ENCODE data around the gene PCDHGB5. TPM values are rescaled to one million over a fixed set of nuclear protein-coding genes. Genes with fewer than 3 reads are reported as not detected.

The PCDHGB5 gene
- total RNA-seq, 1 donor from 2014 or later = 3.7 TPM

DNA sequence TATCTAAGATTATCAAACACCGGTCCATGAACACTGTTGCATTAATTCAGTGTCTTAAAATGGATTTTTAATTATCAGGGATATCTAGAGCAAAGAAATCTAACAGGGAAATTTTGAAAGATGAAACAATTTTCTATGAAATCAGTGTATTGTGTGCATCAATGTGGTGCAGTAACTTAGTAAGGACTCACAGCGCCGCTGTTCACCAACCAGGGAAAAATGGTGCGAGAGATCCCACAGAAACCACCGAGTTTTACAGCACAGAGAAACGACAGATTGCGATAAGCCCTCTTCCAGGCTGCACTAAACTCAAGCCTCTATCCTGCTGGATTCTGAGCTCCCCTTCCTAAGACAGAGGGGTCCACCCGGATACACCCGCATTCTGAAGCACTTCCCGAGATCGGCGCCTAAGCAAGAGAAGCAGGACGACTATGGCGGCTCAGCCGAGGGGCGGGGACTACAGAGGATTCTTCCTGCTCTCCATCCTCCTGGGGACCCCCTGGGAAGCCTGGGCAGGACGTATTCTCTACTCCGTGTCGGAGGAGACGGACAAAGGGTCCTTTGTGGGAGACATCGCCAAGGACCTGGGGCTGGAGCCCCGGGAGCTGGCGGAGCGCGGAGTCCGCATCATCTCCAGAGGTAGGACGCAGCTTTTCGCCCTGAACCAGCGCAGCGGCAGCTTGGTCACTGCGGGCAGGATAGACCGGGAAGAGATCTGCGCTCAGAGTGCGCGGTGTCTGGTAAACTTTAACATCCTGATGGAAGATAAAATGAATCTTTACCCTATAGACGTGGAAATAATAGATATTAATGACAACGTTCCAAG, 15.1 kb upstream of the PCDHGB5 start, which contains the start of gene PCDHGA7:
Gene PCDHGA7 (plus strand): TSS at position 274 of the 826 bp plus-strand sequence. CDS start 158 bp downstream, at position 432.
- peaks cover 53% of the 10 kb centered on the region for H3K9me3 Mint-ChIP-seq

GRCh38 chr5:141383345-141383744, 14.4 kb upstream of the PCDHGB5 start:
- Histone ChIP-seq H3K4me3 (no peak overlapping the region), H3K36me3 (no peaks in the 10 kb centered on the region), H3K27me3 (no peaks in the 10 kb centered on the region), H3K4me1 (no peaks in the 10 kb centered on the region), H2AFZ (replicated peaks) (no peak overlapping the region), H3K27ac (no peak overlapping the region), H4K20me1 (ENCODE audit: low read depth) (no peaks in the 10 kb centered on the region), H3K4me2 (no peak overlapping the region), H3K9me3 (ENCODE audit: low read depth) (peaks cover 3% of the 10 kb centered on the region), H3K79me2 (ENCODE audit: low read depth) (no peaks in the 10 kb centered on the region), H3F3A (ENCODE audit: low read depth) (no peaks in the 10 kb centered on the region), H3K9ac (no peak overlapping the region)
- Mint-ChIP-seq H3K36me3 (peaks cover under 1% of the 10 kb centered on the region), H3K27ac (no peak overlapping the region), H3K9me3 (peaks cover 56% of the 10 kb centered on the region), H3K27me3 (ENCODE audit: insufficient read depth, low read depth) (peaks cover 4% of the 10 kb centered on the region), H3K4me1 (no peaks in the 10 kb centered on the region), H3K4me3 (no peak overlapping the region)
- no peak for TF ChIP-seq EZH2phosphoT487 (IDR thresholded peaks at IDR 0.05)
- no peak for TF ChIP-seq EZH2 (IDR thresholded peaks at IDR 0.05)
- TF ChIP-seq CTCF (IDR thresholded peaks at IDR 0.05) = no peak
- no peak for DNase-seq (ENCODE audit: low spot score)

More for the DNA sequence above, 15.1 kb upstream of the PCDHGB5 start, which contains the start of gene PCDHGA7:
- no peak for DNase-seq (ENCODE audit: low spot score)
- Histone ChIP-seq H3K79me2 (ENCODE audit: low read depth) (no peaks in the 10 kb centered on the region), H3K9ac (no peak within 1 kb of the TSS), H3F3A (ENCODE audit: low read depth) (no peaks in the 10 kb centered on the region), H3K36me3 (no peaks in the 10 kb centered on the region), H4K20me1 (ENCODE audit: low read depth) (no peaks in the 10 kb centered on the region), H3K4me2 (no peak within 1 kb of the TSS), H3K27ac (no peak within 1 kb of the TSS), H3K4me3 (no peak within 1 kb of the TSS), H3K27me3 (no peaks in the 10 kb centered on the region), H3K9me3 (ENCODE audit: low read depth) (peaks cover 3% of the 10 kb centered on the region), H2AFZ (replicated peaks) (no peak within 1 kb of the TSS), H3K4me1 (no peaks in the 10 kb centered on the region)
- H3K27me3 Mint-ChIP-seq (ENCODE audit: insufficient read depth, low read depth) = peaks cover 5% of the 10 kb centered on the region
- H3K27ac Mint-ChIP-seq = no peak within 1 kb of the TSS
- H3K4me3 Mint-ChIP-seq = no peak within 1 kb of the TSS
- TF ChIP-seq CTCF (IDR thresholded peaks at IDR 0.05) = no peak
- no peak for TF ChIP-seq EZH2phosphoT487 (IDR thresholded peaks at IDR 0.05)
- TF ChIP-seq EZH2 (IDR thresholded peaks at IDR 0.05) = no peak
- H3K36me3 Mint-ChIP-seq = no peaks in the 10 kb centered on the region
- H3K4me1 Mint-ChIP-seq = no peaks in the 10 kb centered on the region

- Mint-ChIP-seq H3K27ac (no peak overlapping the region), H3K27me3 (ENCODE audit: insufficient read depth, low read depth) (peaks cover 4% of the 10 kb centered on the region), H3K36me3 (peaks cover 3% of the 10 kb centered on the region), H3K9me3 (peaks cover 60% of the 10 kb centered on the region), H3K4me1 (no peaks in the 10 kb centered on the region), H3K4me3 (no peak overlapping the region)
- H3K4me1 ChIP-seq = no peaks in the 10 kb centered on the region
- H3K4me2 ChIP-seq = no peak overlapping the region
- no peak for DNase-seq (ENCODE audit: low spot score)
- H3K4me3 ChIP-seq = no peak overlapping the region
- H3F3A ChIP-seq (ENCODE audit: low read depth) = no peaks in the 10 kb centered on the region
- no peak overlapping the region for H2AFZ ChIP-seq (replicated peaks)
- no peaks in the 10 kb centered on the region for H3K27me3 ChIP-seq
- H3K9ac ChIP-seq = no peak overlapping the region
- H3K36me3 ChIP-seq = no peaks in the 10 kb centered on the region
- no peak for TF ChIP-seq EZH2 (IDR thresholded peaks at IDR 0.05)
- TF ChIP-seq EZH2phosphoT487 (IDR thresholded peaks at IDR 0.05) = no peak
- TF ChIP-seq CTCF (IDR thresholded peaks at IDR 0.05) = no peak
- no peaks in the 10 kb centered on the region for H4K20me1 ChIP-seq (ENCODE audit: low read depth)
- H3K9me3 ChIP-seq (ENCODE audit: low read depth) = peaks cover 6% of the 10 kb centered on the region
- no peak overlapping the region for H3K27ac ChIP-seq
- no peaks in the 10 kb centered on the region for H3K79me2 ChIP-seq (ENCODE audit: low read depth)
These were observed 13.1 kb upstream of the PCDHGB5 start for GRCh38 chr5:141384471-141385267.

All from neural progenitor cell (in vitro differentiated cells).